Peyer's patch (tissue), 4 donors: ENCODE results near the gene NGDN.

ENCODE experiments used
- CTCF ChIP-seq, 6 experiments: fragments of 450-650 bp in 4 of 6; fragments of 200-600 bp in 2 of 6; sonication (generic) in 1 of 6; IDR thresholded peaks; one replicate each; pipeline ENCODE4 v1.5.1; 2017 to 2019; ENCODE audit warnings: antibody characterized with exemption in 6 of 6, mild to moderate bottlenecking in 3 of 6, moderate library complexity in 1 of 6
- POLR2A ChIP-seq, 2 donors: fragments of 450-650 bp; IDR thresholded peaks; one replicate each; pipeline ENCODE4 v1.5.1; 2017; ENCODE audit warnings: antibody characterized with exemption in 2 of 2, mild to moderate bottlenecking in 2 of 2, moderate library complexity in 2 of 2

DNA sequence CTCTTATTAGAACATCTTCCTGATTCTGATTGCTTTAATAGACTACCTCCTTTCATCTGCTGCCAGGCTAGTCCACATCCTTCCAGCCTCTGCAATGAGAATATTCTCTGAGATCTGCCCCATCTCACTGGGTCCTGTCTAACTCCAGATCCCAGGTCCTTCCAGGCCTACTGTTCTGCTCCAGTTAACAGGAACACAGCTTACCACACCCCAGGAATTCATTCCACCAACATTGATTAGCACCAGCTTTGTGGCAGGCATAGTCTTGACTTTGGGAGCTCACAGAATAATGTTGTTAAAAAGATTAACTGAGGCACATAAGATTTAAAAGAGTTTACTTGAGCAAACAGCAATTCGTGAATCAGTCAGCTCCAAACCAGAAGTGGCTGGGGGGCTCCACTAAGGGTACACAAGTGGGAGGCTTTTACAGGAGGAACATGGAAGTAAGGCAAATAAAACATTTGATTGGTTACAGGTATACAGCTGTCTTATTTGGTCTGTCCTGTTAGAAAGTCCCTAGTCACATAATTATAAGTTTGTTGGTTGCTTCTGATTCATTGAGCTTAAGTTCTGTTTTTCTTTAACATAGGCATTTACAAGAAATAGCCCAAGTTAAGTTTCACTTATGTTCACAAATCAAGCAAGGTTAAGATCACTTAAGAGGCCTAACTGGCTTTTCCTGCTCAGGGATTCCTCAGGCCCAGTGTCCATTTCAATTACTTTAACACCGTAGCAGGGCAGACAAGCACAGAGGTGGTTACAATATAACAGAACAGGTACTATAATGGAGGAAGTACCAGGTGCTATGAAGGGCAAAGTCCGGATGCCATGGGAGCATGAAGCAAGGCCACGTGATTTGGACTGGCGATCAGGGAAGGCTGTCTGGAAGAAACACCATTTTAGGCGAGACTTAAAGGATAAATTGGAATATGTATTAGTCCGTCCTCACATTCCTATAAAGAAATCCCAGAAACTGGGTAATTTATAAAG is 21.8 kb upstream of the NGDN start:
- TF ChIP-seq POLR2A (IDR thresholded peaks at IDR 0.05) (no peak), CTCF (IDR thresholded peaks at IDR 0.05) (no peak)
